CD14-positive monocyte (primary cell): ENCODE results near the gene TP73. TPM values are rescaled to one million over a fixed set of nuclear protein-coding genes. Genes with fewer than 3 reads are reported as not detected.

ENCODE experiments used
- DNase-seq, 3 donors: peaks; one replicate each; pipeline ENCODE4 v3.0.0-alpha.2; 2011 to 2022
- H2AFZ ChIP-seq: 2 replicates; pipeline ENCODE4 v1.6.0; 2012; ENCODE audit warnings: mild to moderate bottlenecking, low read depth, low read length, inconsistent platforms; ENCODE audit not compliant: insufficient read depth, poor library complexity, severe bottlenecking
- H3K27ac ChIP-seq, 2 donors: 1 replicate in 1 of 2; 2 replicates in 1 of 2; pipeline ENCODE4 v1.5.1; 2012 to 2013; ENCODE audit warnings: low read length in 2 of 2, control low read depth in 1 of 2, inconsistent platforms in 1 of 2, low read depth in 1 of 2, mild to moderate bottlenecking in 1 of 2
- H3K27me3 ChIP-seq, 2 donors: one replicate each; pipeline versions ENCODE4 v1.6.0 to v1.6.1; 2011 to 2013; ENCODE audit warnings: low read length in 2 of 2; ENCODE audit not compliant: control insufficient read depth in 2 of 2, insufficient read depth in 2 of 2
- H3K36me3 ChIP-seq, 2 donors: replicated peaks in 1 of 2; 1 replicate in 1 of 2; 2 replicates in 1 of 2; pipeline versions ENCODE4 v1.5.1 to v1.6.1; 2012 to 2013; ENCODE audit warnings: low read length in 2 of 2, control low read depth in 1 of 2, inconsistent platforms in 1 of 2, mild to moderate bottlenecking in 1 of 2; ENCODE audit not compliant: insufficient read depth in 2 of 2, control insufficient read depth in 1 of 2
- H3K4me1 ChIP-seq, 2 donors: 1 replicate in 1 of 2; 2 replicates in 1 of 2; pipeline versions ENCODE4 v1.5.1 to v1.6.1; 2012 to 2013; ENCODE audit warnings: low read length in 2 of 2, control low read depth in 1 of 2, inconsistent platforms in 1 of 2, mild to moderate bottlenecking in 1 of 2, moderate library complexity in 1 of 2; ENCODE audit not compliant: insufficient read depth in 2 of 2, control insufficient read depth in 1 of 2
- H3K4me2 ChIP-seq: replicated peaks from 2 replicates; pipeline ENCODE3; 2012; ENCODE audit warnings: low read length, moderate library complexity, mild to moderate bottlenecking; ENCODE audit not compliant: poor library complexity, severe bottlenecking; ENCODE audit errors: extremely low read depth
- H3K4me3 ChIP-seq, 3 experiments: fragments of 200-600 bp in 1 of 3; sonication (generic) in 1 of 3; replicated peaks in 1 of 3; 1 replicate in 2 of 3; 2 replicates in 1 of 3; pipeline ENCODE4 v1.5.1; 2011 to 2013; ENCODE audit warnings: low read length in 3 of 3, mild to moderate bottlenecking in 3 of 3, control low read depth in 2 of 3, low read depth in 2 of 3, inconsistent platforms in 1 of 3, moderate library complexity in 1 of 3
- H3K79me2 ChIP-seq: 2 replicates; pipeline ENCODE4 v1.6.0; 2012; ENCODE audit warnings: mild to moderate bottlenecking, control low read depth, inconsistent platforms, low read length, moderate library complexity; ENCODE audit not compliant: insufficient read depth
- H3K9ac ChIP-seq: 2 replicates; pipeline ENCODE4 v1.6.0; 2017; ENCODE audit warnings: low read length, mild to moderate bottlenecking; ENCODE audit not compliant: insufficient read depth, poor library complexity, severe bottlenecking
- H3K9me3 ChIP-seq, 2 donors: replicated peaks in 1 of 2; 1 replicate in 1 of 2; 2 replicates in 1 of 2; pipeline versions ENCODE4 v1.5.1 to v1.6.1; 2012 to 2013; ENCODE audit warnings: low read length in 2 of 2, control low read depth in 1 of 2; ENCODE audit not compliant: control insufficient read depth in 1 of 2, insufficient read depth in 1 of 2
- H4K20me1 ChIP-seq: 2 replicates; pipeline ENCODE4 v1.6.0; 2012; ENCODE audit warnings: mild to moderate bottlenecking, low read length, control low read depth, moderate library complexity; ENCODE audit not compliant: insufficient read depth
- H3K27ac Mint-ChIP-seq, 7 donors: one replicate each; pipeline ENCODE4 v1.8.0; 2020; ENCODE audit warnings: mild to moderate bottlenecking in 7 of 7, mixed read lengths in 7 of 7, moderate library complexity in 6 of 7, inconsistent platforms in 2 of 7
- H3K27me3 Mint-ChIP-seq, 3 donors: one replicate each; pipeline ENCODE4 v1.8.0; 2021 to 2022; ENCODE audit warnings: low read depth in 3 of 3, mild to moderate bottlenecking in 3 of 3, mixed read lengths in 3 of 3, moderate library complexity in 3 of 3, inconsistent platforms in 1 of 3
- H3K36me3 Mint-ChIP-seq, 2 donors: one replicate each; pipeline ENCODE4 v1.8.0; 2020; ENCODE audit warnings: mixed read lengths in 2 of 2, inconsistent platforms in 1 of 2, mild to moderate bottlenecking in 1 of 2
- H3K4me1 Mint-ChIP-seq: one replicate; pipeline ENCODE4 v1.8.0; 2020; ENCODE audit warnings: mild to moderate bottlenecking, mixed read lengths
- H3K4me3 Mint-ChIP-seq, 2 donors: one replicate each; pipeline ENCODE4 v1.8.0; 2020; ENCODE audit warnings: mild to moderate bottlenecking in 2 of 2, mixed read lengths in 2 of 2, moderate library complexity in 1 of 2
- H3K9me3 Mint-ChIP-seq, 7 donors: one replicate each; pipeline ENCODE4 v1.8.0; 2020 to 2022; ENCODE audit warnings: mixed read lengths in 7 of 7, mild to moderate bottlenecking in 6 of 7, moderate library complexity in 6 of 7, inconsistent platforms in 2 of 7
- CTCF ChIP-seq: fragments of 200-600 bp; IDR thresholded peaks from one replicate; pipeline ENCODE4 v1.8.0; 2022; ENCODE audit warnings: antibody characterized with exemption, mild to moderate bottlenecking
- WGBS: methylation state at CpG from one replicate; pipeline ENCODE4 v1.1.5; 2013; ENCODE audit warnings: missing lambda C conversion rate; ENCODE audit not compliant: insufficient coverage; 5-methylcytosine and 5-hydroxymethylcytosine counted together
- intact Hi-C, 2 donors: fragments of 100-400 bp; cut with micrococcal nuclease; formaldehyde crosslinking; loops; one replicate each; pipeline versions ENCODE4 v1.15.0 to v1.15.1; 2023
- polyA plus RNA-seq, 3 donors: library from polyadenylated mRNA; depleted of rRNA in 1 of 3; unstranded in 2 of 3; stranded (reverse) in 1 of 3; fragments of 300-500 nt in 2 of 3; fragments of >200 nt in 1 of 3; fragmentation: Illumina TruSeq in 2 of 3; gene quantifications; 1 replicate in 2 of 3; 2 replicates in 1 of 3; pipeline ENCODE4 v1.2.3, GENCODE V29; 2012 to 2021

Gene TP73
- polyA plus RNA-seq, 3 donors = 0.21 to 0.42 TPM; not detected in 1

- Histone ChIP-seq H2AFZ (no peak overlapping the region), H3K27ac (no peak overlapping the region), H3K4me1 (no peaks in the 10 kb centered on the region), H4K20me1 (no peaks in the 10 kb centered on the region), H3K4me2 (no peak overlapping the region), H3K27me3 (peaks cover 0 to 18% of the 10 kb centered on the region in 2 donors), H3K9ac (no peak overlapping the region), H3K79me2 (no peaks in the 10 kb centered on the region), H3K4me3 (no peak overlapping the region), H3K9me3 (no peaks in the 10 kb centered on the region), H3K36me3 (no peaks in the 10 kb centered on the region)
- Mint-ChIP-seq H3K9me3 (no peaks in the 10 kb centered on the region), H3K27me3 (peaks cover 13 to 38% (median 13%) of the 10 kb centered on the region in 3 donors), H3K36me3 (no peaks in the 10 kb centered on the region), H3K4me1 (no peaks in the 10 kb centered on the region), H3K4me3 (no peak overlapping the region), H3K27ac (no peak overlapping the region)
- no peak for TF ChIP-seq CTCF
- WGBS = 89% methylated on average over 10 of the region's 11 CpGs
- intact Hi-C loops = no loop called here
- no peak for DNase-seq
Observed at GRCh38 chr1:3711381-3711779, 59.1 kb downstream of the TP73 start.

- Mint-ChIP-seq H3K9me3 (no peaks in the 10 kb centered on the region), H3K4me1 (no peaks in the 10 kb centered on the region), H3K4me3 (no peak overlapping the region), H3K27ac (no peak overlapping the region), H3K27me3 (peaks cover 13 to 40% (median 13%) of the 10 kb centered on the region in 3 donors), H3K36me3 (no peaks in the 10 kb centered on the region)
- DNase-seq = no peak
- H3K27me3 ChIP-seq = peaks cover 0 to 18% of the 10 kb centered on the region in 2 donors
- 91% methylated on average over 20 of the region's 24 CpGs for WGBS
- no peak overlapping the region for H3K4me3 ChIP-seq
- H3K9me3 ChIP-seq = no peaks in the 10 kb centered on the region
- no peak overlapping the region for H2AFZ ChIP-seq
- no peak overlapping the region for H3K9ac ChIP-seq
- H3K4me2 ChIP-seq = no peak overlapping the region
- no peaks in the 10 kb centered on the region for H3K36me3 ChIP-seq
- intact Hi-C loops = no loop called here
- no peak overlapping the region for H3K27ac ChIP-seq
- H4K20me1 ChIP-seq = no peaks in the 10 kb centered on the region
- H3K4me1 ChIP-seq = no peaks in the 10 kb centered on the region
- no peaks in the 10 kb centered on the region for H3K79me2 ChIP-seq
- TF ChIP-seq CTCF = no peak
Observed at GRCh38 chr1:3711780-3712451, 59.6 kb downstream of the TP73 start.
